Skin epidermis (tissue), 12 donors: ENCODE data around the gene SLC14A1.
"Not testable (repeated sequence)": the region's sequence is repeated elsewhere in the genome, so short reads cannot be mapped to it uniquely, and the experiment has no call there.

Source experiments
- H3K27ac ChIP-seq, 21 experiments: fragments of 200-600 bp; sonication (generic) in 11 of 21; one replicate each; pipeline ENCODE4 v1.5.0; 2020; ENCODE audit warnings: mild to moderate bottlenecking in 3 of 21, inconsistent platforms in 2 of 21, moderate library complexity in 2 of 21
- H3K4me3 ChIP-seq, 7 experiments: fragments of 200-600 bp; sonication (generic) in 2 of 7; one replicate each; pipeline ENCODE4 v1.5.0; 2020; ENCODE audit warnings: inconsistent platforms in 2 of 7, mild to moderate bottlenecking in 2 of 7, moderate library complexity in 1 of 7

Gene SLC14A1

DNA sequence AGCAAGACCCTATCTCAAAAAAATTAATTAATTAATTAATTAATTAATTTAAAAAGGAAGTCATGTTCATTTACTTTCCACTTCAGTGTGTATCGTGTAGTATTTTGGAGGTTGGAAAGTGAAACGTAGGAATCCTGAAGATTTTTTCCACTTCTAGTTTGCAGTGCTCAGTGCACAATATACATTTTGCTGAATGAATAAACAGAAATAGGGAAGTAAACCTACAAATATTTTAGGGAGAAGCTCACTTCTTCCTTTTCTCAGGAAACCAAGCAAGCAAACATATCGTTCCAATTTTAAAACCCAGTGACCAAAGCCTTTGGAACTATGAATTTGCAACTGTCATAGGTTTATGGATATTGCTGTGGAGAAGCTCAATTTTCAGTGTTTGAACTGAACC is 27.8 kb downstream of the SLC14A1 start:
- Histone ChIP-seq H3K27ac (no peak overlapping the region), H3K4me3 (no peak overlapping the region)

GRCh38 chr18:45752681-45753080 is 28.7 kb downstream of the SLC14A1 start:
- H3K27ac ChIP-seq: no peak overlapping the region

GRCh38 chr18:45753286-45753685 is 29.3 kb downstream of the SLC14A1 start:
- Histone ChIP-seq H3K4me3 (no peak overlapping the region), H3K27ac (no peak overlapping the region)

More at GRCh38 chr18:45752681-45753080, 28.7 kb downstream of the SLC14A1 start:
- H3K4me3 ChIP-seq: no peak overlapping the region

- H3K27ac ChIP-seq: no peak overlapping the region
- no peak overlapping the region for H3K4me3 ChIP-seq
These were observed 32.0 kb downstream of the SLC14A1 start for GRCh38 chr18:45755934-45756333.

DNA sequence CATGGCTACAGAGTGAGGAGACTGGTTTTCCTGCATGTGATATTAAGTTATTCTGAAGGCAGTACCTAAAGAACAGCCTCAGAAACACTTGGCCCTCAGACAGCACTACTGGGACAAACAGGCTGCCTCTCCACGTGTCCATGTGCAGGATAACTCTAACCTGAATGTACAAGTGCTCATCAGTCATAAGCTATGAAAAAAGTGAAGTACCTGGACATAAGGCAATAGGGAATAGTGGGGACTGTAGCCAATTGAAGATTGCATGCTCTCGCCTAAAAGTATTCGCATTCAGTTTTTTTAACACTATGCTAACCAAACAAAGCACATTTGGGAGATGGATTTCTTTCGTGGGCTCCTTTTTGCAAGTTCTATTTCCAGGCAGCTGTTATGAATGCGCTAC is 33.0 kb downstream of the SLC14A1 start:
- no peak overlapping the region for H3K4me3 ChIP-seq
- H3K27ac ChIP-seq: no peak overlapping the region

- not testable (repeated sequence) for H3K4me3 ChIP-seq, H3K27ac ChIP-seq
These were observed 33.7 kb downstream of the SLC14A1 start for GRCh38 chr18:45757644-45758043.

GRCh38 chr18:45760462-45761036 is 36.6 kb downstream of the SLC14A1 start:
- Histone ChIP-seq H3K4me3 (no peak overlapping the region), H3K27ac (no peak overlapping the region)

DNA sequence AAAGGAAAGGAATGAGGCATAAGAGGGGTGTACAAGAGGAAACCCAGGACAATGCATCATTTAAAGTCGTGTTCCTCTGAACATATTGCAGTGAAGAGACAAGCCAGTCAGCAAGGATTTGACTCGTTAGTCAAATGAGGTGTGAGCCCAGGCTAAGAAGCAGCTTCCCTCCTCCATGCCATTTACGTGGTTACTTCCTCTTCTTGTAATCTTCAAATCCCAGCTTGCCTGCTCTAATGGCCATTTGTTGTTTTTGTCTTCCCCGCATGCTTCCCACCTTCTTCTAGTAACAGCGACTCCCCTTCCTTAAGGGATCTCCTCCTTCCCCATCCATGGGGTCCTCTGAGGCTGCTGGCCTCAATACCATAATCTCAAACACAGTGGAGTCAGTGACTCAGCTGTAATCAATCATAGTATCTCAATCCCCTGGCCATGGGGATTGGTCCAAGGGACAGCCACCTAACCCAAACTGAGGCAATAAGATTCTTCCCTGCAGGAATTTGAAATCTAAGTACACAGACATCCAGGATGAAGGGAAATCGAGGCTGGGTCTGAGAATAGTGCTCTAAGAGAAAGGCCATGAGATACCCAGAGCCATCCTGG is 37.6 kb downstream of the SLC14A1 start:
- H3K4me3 ChIP-seq: no peak overlapping the region
- H3K27ac ChIP-seq: no peak overlapping the region

GRCh38 chr18:45764000-45764686 is 40.2 kb downstream of the SLC14A1 start:
- H3K27ac ChIP-seq: no peak overlapping the region

GRCh38 chr18:45765796-45766195 is 41.8 kb downstream of the SLC14A1 start:
- no peak overlapping the region for H3K27ac ChIP-seq
- H3K4me3 ChIP-seq: no peak overlapping the region

More at GRCh38 chr18:45764000-45764686, 40.2 kb downstream of the SLC14A1 start:
- H3K4me3 ChIP-seq: no peak overlapping the region

- H3K4me3 ChIP-seq: no peak overlapping the region
- no peak overlapping the region for H3K27ac ChIP-seq
These were observed 47.9 kb downstream of the SLC14A1 start for GRCh38 chr18:45771587-45772480.

- H3K27ac ChIP-seq: peak overlapping the region in 4 of 21 experiments; percentile 7 to 84 (median 64)
These were observed 50.1 kb downstream of the SLC14A1 start for GRCh38 chr18:45774065-45774521.

DNA sequence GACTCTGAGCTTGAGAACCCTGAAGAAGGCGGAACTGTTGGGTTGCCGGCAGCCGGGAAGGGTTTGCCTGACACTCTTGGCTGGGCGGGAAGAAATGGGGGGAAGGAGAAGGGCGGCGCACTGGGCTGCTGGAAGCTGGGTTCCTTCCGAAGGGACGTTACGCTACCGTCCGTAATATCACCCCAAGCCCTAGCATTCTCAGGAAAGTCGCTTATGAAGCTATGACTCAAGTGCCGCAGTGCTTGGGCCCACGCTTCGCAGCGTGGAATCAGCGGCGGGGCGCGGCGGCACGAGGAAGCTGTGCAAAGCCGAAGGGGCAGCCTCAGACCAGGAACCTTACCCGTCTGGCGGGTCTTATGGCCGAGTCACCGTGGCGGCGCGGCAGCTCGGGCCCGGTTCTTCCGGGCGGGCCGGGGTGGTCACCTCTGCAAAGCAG is 51.3 kb downstream of the SLC14A1 start:
- Histone ChIP-seq H3K4me3 (peak overlapping the region; percentile 39 to 61 (median 57)), H3K27ac (peak overlapping the region; percentile 46 to 97 (median 84))

More at GRCh38 chr18:45774065-45774521, 50.1 kb downstream of the SLC14A1 start:
- H3K4me3 ChIP-seq: no peak overlapping the region

- peak overlapping the region; percentile 46 to 97 (median 84) for H3K27ac ChIP-seq
- peak overlapping the region; percentile 39 to 61 (median 57) for H3K4me3 ChIP-seq
These were observed 51.8 kb downstream of the SLC14A1 start for GRCh38 chr18:45775743-45776142.

GRCh38 chr18:45777393-45777792 is 53.4 kb downstream of the SLC14A1 start:
- Histone ChIP-seq H3K27ac (no peak overlapping the region), H3K4me3 (no peak overlapping the region)

- H3K4me3 ChIP-seq: no peak overlapping the region
- no peak overlapping the region for H3K27ac ChIP-seq
These were observed 56.6 kb downstream of the SLC14A1 start for GRCh38 chr18:45780568-45780967.

DNA sequence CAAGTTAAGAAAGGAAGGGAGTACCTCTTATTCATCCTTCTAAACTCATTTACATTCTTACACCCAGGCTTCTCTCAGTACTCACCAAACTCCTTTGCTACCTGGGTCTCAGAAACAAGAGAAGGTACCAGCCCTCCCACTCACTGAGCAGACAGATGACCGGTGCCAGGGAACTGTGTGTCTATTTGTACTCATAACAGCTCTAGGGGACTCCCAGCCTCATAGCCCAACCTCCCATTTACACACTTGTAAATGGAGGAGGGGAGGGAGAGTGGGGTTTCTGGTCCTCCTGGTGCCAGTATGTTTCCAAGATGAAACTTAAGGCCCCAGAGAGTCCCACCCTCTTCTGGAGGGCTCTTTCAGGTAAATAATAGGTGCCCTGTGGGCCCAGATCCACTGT is 58.7 kb downstream of the SLC14A1 start:
- H3K27ac ChIP-seq: peak overlapping the region in 1 of 21 experiments; percentile 48
- H3K4me3 ChIP-seq: no peak overlapping the region

GRCh38 chr18:45783097-45784075 is 59.4 kb downstream of the SLC14A1 start:
- Histone ChIP-seq H3K4me3 (no peak overlapping the region), H3K27ac (peak overlapping the region in 1 of 21 experiments; percentile 48)

GRCh38 chr18:45785134-45785533 is 61.2 kb downstream of the SLC14A1 start:
- Histone ChIP-seq H3K4me3 (no peak overlapping the region), H3K27ac (no peak overlapping the region)
